Measurements from ENCODE around the gene LRRC8C.

- no peak for TF ChIP-seq REST (IDR thresholded peaks at IDR 0.05; ENCODE audit: unreplicated experiment)
- no peak for TF ChIP-seq CTCF (conservative IDR thresholded peaks at IDR 0.05; ENCODE audit: low read depth in 2 of 2)
- no peak for TF ChIP-seq JUNB (IDR thresholded peaks at IDR 0.05; ENCODE audit: unreplicated experiment)
- no peak for TF ChIP-seq EZH2 (IDR thresholded peaks at IDR 0.05; ENCODE audit: low read depth, unreplicated experiment)
- no peak for TF ChIP-seq STAT1 (IDR thresholded peaks at IDR 0.05; ENCODE audit: unreplicated experiment)
- TF ChIP-seq, protein P1, sequence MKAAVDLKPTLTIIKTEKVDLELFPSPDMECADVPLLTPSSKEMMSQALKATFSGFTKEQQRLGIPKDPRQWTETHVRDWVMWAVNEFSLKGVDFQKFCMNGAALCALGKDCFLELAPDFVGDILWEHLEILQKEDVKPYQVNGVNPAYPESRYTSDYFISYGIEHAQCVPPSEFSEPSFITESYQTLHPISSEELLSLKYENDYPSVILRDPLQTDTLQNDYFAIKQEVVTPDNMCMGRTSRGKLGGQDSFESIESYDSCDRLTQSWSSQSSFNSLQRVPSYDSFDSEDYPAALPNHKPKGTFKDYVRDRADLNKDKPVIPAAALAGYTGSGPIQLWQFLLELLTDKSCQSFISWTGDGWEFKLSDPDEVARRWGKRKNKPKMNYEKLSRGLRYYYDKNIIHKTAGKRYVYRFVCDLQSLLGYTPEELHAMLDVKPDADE (IDR thresholded peaks at IDR 0.05): no peak
- TF ChIP-seq ZNF114 (CRISPR knock-in tag; IDR thresholded peaks at IDR 0.05): no peak
- TF ChIP-seq CREB1 (CRISPR knock-in tag; IDR thresholded peaks at IDR 0.05; ENCODE audit: low read depth): no peak
- TF ChIP-seq EZH2phosphoT487 (IDR thresholded peaks at IDR 0.05; ENCODE audit: unreplicated experiment): no peak
Measured at GRCh38 chr1:89708751-89709375, 75.9 kb downstream of the LRRC8C start.

All from GM23338 (cell line).